Heart left ventricle (tissue), 13 donors: ENCODE measurements around the gene CAMSAP2.

Experiments
- POLR2A ChIP-seq, 2 donors: fragments of 450-650 bp; IDR thresholded peaks; one replicate each; pipeline ENCODE4 v1.6.1; 2017; ENCODE audit warnings: antibody characterized with exemption in 2 of 2, mild to moderate bottlenecking in 2 of 2, moderate library complexity in 2 of 2
- TF ChIP-seq, protein P1 (sequence below), 12 donors: fragments of 200-600 bp; sonication (generic) in 4 of 12; IDR thresholded peaks; one replicate each; pipeline versions ENCODE4 v1.5.0 to v1.8.0; 2018 to 2022; ENCODE audit warnings: antibody characterized with exemption in 12 of 12, mild to moderate bottlenecking in 5 of 12
- donor health status: ischemic (EF 13 %, LVEDD 7.1; RV severe dilation, severe dysfunction).
- donor health status: DM: no; HTN: yes; CAD: no.
- donor health status: DM: no; HTN: no; CAD: no.
- donor health status: ischemic (EF 25% LVEDD 6.9; RV normal size, moderate dysfunction).
- donor health status: ischemic (EF 25% LVEDD 5.7; RV mildly dilated, moderate dysfunction).
- donor health status: ischemic (EF 35%, LVEDD 5.7; RV mildly dilated, moderate dysfunction).
- donor health status: nonischemic (EF 11% LVEDD 7.7; RV severe dilation, severe dysfunction).
- donor health status: DM: yes; HTN: yes; CAD: no.
- donor health status: PGD.
- donor health status: ischemic (EF 29% LVEDD 5.4; RV normal size, mild dysfunction).
- donor health status: nonischemic (EF 23%, LVEDD 6.1; RV moderate dilation, normal function).

DNA sequence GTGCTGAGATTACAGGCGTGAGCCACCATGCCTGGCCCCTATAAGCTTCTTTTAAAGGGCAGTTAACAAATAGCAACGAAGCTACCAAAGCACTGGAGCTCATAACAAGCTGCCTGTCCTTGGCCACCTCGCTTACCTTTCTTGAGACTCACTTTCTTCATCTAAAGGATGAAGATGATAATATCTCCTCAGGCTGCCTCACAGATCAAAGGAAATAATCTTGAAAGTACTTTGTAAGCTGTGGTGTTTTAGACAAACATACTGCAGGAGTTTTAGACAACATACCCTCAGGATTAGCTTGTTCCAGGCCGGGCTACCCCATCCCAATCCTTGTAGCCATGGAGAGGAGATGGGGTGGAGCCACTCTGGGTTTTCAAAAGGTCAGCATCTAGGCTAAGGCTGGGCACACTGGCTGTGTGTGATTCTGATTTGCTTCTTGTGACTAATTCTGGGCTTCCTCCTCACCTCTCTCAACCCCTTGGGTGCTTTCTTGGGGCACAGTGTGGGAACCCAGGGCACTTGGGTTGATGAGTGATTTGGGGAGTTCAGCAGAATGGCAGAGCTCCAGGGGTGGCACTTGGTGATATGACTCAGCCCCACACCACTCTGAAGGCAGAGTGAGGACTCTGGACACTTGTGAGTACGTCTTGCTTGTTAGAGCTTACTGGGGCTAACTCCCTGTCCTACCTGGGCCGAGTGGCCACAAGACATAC is 139.3 kb downstream of the CAMSAP2 start:
- TF ChIP-seq, protein P1, sequence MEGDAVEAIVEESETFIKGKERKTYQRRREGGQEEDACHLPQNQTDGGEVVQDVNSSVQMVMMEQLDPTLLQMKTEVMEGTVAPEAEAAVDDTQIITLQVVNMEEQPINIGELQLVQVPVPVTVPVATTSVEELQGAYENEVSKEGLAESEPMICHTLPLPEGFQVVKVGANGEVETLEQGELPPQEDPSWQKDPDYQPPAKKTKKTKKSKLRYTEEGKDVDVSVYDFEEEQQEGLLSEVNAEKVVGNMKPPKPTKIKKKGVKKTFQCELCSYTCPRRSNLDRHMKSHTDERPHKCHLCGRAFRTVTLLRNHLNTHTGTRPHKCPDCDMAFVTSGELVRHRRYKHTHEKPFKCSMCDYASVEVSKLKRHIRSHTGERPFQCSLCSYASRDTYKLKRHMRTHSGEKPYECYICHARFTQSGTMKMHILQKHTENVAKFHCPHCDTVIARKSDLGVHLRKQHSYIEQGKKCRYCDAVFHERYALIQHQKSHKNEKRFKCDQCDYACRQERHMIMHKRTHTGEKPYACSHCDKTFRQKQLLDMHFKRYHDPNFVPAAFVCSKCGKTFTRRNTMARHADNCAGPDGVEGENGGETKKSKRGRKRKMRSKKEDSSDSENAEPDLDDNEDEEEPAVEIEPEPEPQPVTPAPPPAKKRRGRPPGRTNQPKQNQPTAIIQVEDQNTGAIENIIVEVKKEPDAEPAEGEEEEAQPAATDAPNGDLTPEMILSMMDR (IDR thresholded peaks at IDR 0.05) = no peak
- TF ChIP-seq POLR2A (IDR thresholded peaks at IDR 0.05) = no peak
